Activated CD4-positive, alpha-beta memory T cell treated with anti-CD3 and anti-CD28 coated beads for 36 hours (primary cell): ENCODE results near the gene DHRS9. TPM values are rescaled to one million over a fixed set of nuclear protein-coding genes. Genes with fewer than 3 reads are reported as not detected.
A peak's percentile ranks its signal among the peaks of the same experiment; 100 is the strongest.

Source experiments
- CTCF ChIA-PET: fragments of 350-600 bp; sonication (Branson Sonifier 250); formaldehyde crosslinking; loops from one replicate; lab custom pipeline; 2021; ENCODE audit warnings: antibody characterized with exemption, inconsistent platforms; lab: Charles Lee
- POLR2A ChIA-PET: fragments of 350-600 bp; sonication (Branson Sonifier 250); formaldehyde crosslinking; loops from one replicate; lab custom pipeline; 2021; ENCODE audit warnings: antibody characterized with exemption; lab: Charles Lee
- DNase-seq: peaks from one replicate; pipeline ENCODE4 v3.0.0-alpha.2; 2020
- H3K27ac Mint-ChIP-seq: one replicate; pipeline ENCODE4 v1.8.0; 2021; ENCODE audit warnings: mixed read lengths
- H3K27me3 Mint-ChIP-seq: one replicate; pipeline ENCODE4 v1.8.0; 2021; ENCODE audit warnings: mixed read lengths
- H3K36me3 Mint-ChIP-seq: one replicate; pipeline ENCODE4 v1.8.0; 2021; ENCODE audit warnings: mixed read lengths
- H3K4me1 Mint-ChIP-seq: one replicate; pipeline ENCODE4 v1.8.0; 2021; ENCODE audit warnings: low read depth, mixed read lengths
- H3K4me3 Mint-ChIP-seq: one replicate; pipeline ENCODE4 v1.8.0; 2021; ENCODE audit warnings: mild to moderate bottlenecking, mixed read lengths
- H3K9me3 Mint-ChIP-seq: one replicate; pipeline ENCODE4 v1.8.0; 2021; ENCODE audit warnings: mixed read lengths
- intact Hi-C: fragments of 100-400 bp; cut with micrococcal nuclease; formaldehyde crosslinking; loops from one replicate; pipeline ENCODE4 v1.15.1; 2023
- total RNA-seq, 2 experiments: library from RNA; stranded (reverse); gene quantifications; one replicate each; pipeline ENCODE4 v1.2.3, GENCODE V29; 2021

DHRS9 gene
- total RNA-seq, 2 experiments from 2014 or later: 4.9 to 5.4 TPM

DNA sequence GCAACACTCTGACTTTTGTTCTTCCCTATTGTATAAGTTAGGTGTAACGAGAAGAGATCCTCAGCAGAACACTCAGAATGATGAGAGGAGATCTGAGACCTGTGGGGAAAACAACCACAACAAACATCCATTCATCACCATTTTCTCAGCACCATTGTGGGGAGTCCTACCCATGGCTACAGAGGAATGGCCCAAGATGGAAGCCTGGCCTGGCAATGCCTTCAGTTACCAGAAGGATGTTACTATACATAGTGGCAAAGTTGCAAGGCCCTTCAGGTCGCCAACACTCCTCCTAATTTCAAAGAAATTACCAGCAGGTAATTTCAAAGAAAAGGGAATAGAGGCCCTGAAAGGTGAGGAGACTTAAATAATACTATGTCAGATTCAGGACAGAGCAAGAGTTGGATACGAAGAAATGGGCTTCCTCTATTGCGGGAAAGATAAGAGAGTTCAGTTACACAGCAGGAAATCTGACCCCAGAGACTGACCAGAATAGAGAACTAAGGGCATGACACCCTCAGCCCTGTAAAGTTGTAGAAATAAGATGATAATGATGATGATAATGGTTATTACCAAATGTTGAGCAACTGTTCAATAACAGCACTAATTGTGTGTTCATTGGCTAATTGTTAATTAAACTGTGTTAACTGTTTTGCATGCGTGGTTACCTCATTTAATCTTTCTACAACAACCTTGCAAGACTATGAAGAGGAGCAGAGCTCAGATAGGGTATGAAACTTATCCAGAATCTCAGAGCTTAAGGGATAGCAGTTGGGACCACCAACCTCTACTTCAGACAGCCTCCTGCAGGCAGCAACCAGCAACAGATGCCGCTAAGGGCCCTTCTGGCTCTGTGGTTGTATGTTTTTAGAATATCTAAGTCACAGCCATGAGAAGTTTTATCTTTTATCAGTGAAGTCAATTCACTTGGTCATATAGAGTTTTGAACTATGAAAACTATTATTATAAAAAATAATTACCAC, 37.5 kb downstream of the DHRS9 start:
- no peaks in the 10 kb centered on the region for H3K9me3 Mint-ChIP-seq
- no peaks in the 10 kb centered on the region for H3K36me3 Mint-ChIP-seq
- H3K27me3 Mint-ChIP-seq: no peaks in the 10 kb centered on the region
- intact Hi-C loops: loop anchor here (1.0 to 10.0 kb wide), 3 partner anchors 33 to 612 kb away; partner anchors contain the start of gene BBS5
- no peak overlapping the region for H3K27ac Mint-ChIP-seq
- POLR2A ChIA-PET: no interaction called here
- no peak overlapping the region for H3K4me3 Mint-ChIP-seq
- H3K4me1 Mint-ChIP-seq: peaks cover 51% of the 10 kb centered on the region
- DNase-seq: no peak
- CTCF ChIA-PET: interaction anchor here (0.6 to 6.7 kb wide), 6 partner anchors 24 to 925 kb away, joined by 3 to 161 read pairs (median 6); no protein-coding TSS in a partner anchor

DNA sequence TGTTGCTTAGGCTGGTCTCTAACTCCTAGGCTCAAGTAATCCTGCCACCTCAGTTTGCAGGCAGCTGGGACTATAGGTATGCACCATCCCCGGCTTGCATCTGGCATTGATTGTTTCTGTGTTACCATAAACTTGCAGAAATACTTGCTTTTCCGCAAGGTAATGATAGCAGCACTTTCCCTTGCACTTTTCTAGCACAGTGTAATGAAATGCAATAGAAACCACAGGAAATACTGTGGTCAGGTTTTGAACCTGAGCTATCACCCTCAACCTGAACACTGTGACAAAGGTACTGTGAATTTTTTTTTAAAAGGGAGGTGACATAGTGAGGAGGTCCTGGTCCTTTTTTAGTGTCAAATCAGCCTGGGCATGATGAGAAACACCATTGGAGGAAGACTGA, 38.3 kb downstream of the DHRS9 start:
- Mint-ChIP-seq H3K4me3 (no peak overlapping the region), H3K36me3 (no peaks in the 10 kb centered on the region), H3K4me1 (peaks cover 51% of the 10 kb centered on the region), H3K9me3 (no peaks in the 10 kb centered on the region), H3K27me3 (no peaks in the 10 kb centered on the region), H3K27ac (peak overlapping the region; percentile 44)
- DNase-seq: peak; percentile 32
- ChIA-PET POLR2A (no interaction called here), CTCF (interaction anchor here (1.3 to 6.7 kb wide), 4 partner anchors 24 to 146 kb away, joined by 5 to 161 read pairs (median 82); no protein-coding TSS in a partner anchor)
- intact Hi-C loops: loop anchor here (1.0 to 10.0 kb wide), 3 partner anchors 33 to 613 kb away; partner anchors contain the start of gene BBS5

DNA sequence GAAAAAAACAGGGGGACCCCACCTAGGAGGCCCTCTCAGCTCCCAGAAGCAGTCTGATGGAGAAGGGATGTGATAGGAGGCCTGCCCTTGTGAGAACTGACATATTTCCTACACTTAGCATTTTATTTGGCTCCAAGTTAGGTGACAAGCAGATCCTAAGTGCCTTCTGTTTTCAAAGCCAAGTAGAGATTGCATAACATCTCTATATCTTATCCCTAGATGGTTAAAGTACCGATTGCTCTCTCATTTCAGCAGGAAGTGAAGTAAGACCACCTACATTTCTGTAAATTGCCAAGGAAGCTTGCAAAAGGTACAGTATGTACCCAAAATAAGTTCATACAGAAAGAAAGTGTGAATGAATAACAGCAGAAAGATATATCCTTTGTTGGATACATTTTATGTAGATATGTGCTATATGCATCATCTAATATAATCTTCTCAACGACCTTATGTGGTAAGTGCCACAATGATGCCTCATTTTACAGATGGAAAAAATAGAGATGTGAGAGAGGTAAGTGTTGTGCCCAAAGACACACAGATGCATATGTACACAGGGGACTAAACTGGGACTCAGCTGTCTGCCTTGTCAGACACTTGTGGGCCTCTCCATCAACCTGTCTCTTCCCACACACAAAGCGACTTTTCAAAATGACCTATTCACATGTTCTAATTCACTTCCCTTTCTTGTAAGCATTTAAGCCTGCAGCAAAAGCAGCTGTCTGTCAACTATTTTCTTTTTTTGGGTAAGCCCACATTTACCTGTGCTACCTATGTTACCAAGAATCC, 38.9 kb downstream of the DHRS9 start:
- H3K4me3 Mint-ChIP-seq: no peak overlapping the region
- intact Hi-C loops: loop anchor here (10.0 kb wide), 2 partner anchors 367 to 613 kb away; partner anchors contain the start of gene BBS5
- peak overlapping the region; percentile 44 for H3K27ac Mint-ChIP-seq
- POLR2A ChIA-PET: no interaction called here
- no peaks in the 10 kb centered on the region for H3K9me3 Mint-ChIP-seq
- no peaks in the 10 kb centered on the region for H3K27me3 Mint-ChIP-seq
- H3K4me1 Mint-ChIP-seq: peaks cover 51% of the 10 kb centered on the region
- H3K36me3 Mint-ChIP-seq: no peaks in the 10 kb centered on the region
- CTCF ChIA-PET: interaction anchor here (1.0 to 6.7 kb wide), 16 partner anchors 9 to 149 kb away, joined by 3 to 161 read pairs (median 8); no protein-coding TSS in a partner anchor
- DNase-seq: no peak

DNA sequence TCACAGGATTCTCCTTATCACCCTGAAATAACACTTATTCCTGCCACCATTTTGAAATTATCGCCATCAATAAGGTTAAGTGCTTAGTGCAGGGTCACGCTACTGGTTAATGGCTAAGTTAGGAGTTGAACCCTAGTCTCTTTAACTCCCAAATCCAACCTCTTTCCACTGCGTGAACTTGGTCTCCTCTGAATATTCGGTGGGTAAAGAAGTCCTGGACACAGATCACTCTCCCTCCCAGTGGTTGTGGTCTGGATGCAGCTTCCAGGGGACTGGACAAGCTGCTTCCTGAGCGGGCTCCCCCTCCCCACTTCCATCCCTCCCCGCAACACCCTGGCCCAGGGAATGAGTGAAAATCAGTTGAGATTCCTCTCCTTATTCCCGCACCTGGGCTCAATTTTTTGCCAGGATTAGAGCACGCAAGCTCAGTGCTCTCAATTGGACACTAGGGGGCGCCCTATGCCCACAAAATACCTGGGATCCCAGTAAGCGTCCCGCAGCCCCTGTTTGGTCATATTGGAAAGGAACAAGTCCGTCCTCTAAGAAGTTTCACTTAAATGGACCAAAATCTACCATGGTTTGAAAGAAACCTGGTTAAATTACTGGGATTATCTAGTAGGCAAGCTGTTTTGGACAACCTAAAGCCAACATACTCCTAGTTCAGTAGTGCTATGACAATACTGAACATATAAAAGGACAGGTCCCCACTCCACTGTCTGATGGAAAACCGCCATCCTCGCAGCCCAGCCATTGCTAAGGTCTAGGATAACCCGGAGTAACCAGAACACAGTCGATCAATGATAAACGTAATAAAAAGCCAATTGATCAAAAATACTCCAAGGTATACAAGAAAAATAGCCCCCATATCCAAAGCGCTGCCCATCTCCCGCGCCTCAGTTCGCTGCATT, 40.4 kb downstream of the DHRS9 start:
- Mint-ChIP-seq H3K4me1 (peaks cover 44% of the 10 kb centered on the region), H3K9me3 (no peaks in the 10 kb centered on the region), H3K36me3 (no peaks in the 10 kb centered on the region), H3K27ac (no peak overlapping the region), H3K4me3 (no peak overlapping the region), H3K27me3 (no peaks in the 10 kb centered on the region)
- intact Hi-C loops: loop anchor here (1.0 to 10.0 kb wide), 6 partner anchors 23 to 615 kb away; partner anchors contain the start of genes BBS5 and DHRS9
- ChIA-PET POLR2A (interaction anchor here (1.0 kb wide), 1 partner anchor 22 kb away, joined by 4 read pairs; no protein-coding TSS in a partner anchor), CTCF (interaction anchor here (0.7 to 6.7 kb wide), 33 partner anchors 9 to 288 kb away, joined by 3 to 161 read pairs (median 4); no protein-coding TSS in a partner anchor)
- DNase-seq: peak; percentile 82

DNA sequence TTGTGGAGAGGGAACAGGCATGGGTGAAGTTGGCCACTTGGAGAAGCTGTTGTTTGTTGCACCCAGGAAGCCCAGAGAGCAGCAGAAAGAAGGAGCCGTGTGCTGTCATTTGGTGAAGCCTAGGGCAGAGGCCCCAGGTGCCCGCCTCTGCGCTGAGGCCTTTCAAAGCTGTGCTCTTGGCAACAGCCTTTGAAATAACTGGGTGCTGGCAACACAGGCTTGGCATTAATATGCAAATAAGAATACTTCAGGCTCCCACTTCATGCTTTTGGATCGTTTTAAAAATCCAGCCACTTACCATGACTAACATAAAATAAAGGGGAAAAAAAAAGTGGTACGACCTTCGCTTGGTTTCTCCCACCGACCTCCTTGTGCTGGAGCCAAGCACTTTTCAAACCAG, 41.1 kb downstream of the DHRS9 start:
- ChIA-PET CTCF (interaction anchor here (0.7 to 6.7 kb wide), 28 partner anchors 8 to 287 kb away, joined by 3 to 161 read pairs (median 6); no protein-coding TSS in a partner anchor), POLR2A (interaction anchor here (1.0 kb wide), 1 partner anchor 22 kb away, joined by 4 read pairs; no protein-coding TSS in a partner anchor)
- Mint-ChIP-seq H3K36me3 (no peaks in the 10 kb centered on the region), H3K4me1 (peaks cover 39% of the 10 kb centered on the region), H3K27me3 (no peaks in the 10 kb centered on the region), H3K4me3 (no peak overlapping the region), H3K9me3 (no peaks in the 10 kb centered on the region), H3K27ac (no peak overlapping the region)
- intact Hi-C loops: loop anchor here (1.0 kb wide), 1 partner anchor 31 kb away; no protein-coding TSS in a partner anchor
- DNase-seq: no peak

DNA sequence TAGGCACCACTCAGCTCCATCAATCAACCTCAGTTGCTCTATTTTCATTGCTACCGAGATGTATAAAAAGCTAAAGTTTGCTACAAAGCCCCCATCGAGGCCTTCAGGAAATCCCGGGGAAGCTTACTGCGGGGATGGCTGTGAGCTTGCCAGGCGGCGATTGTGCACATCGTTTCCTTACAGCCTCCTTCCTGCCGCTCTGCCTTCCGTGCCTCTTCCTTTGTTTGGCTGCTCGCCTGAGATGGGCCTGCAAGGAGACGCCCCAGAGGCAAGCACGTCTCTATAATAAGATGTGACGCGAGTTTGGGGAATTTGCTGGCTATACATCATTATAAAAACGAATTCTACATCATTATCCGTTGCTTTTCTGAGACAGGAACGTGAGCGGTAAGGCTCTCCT, 41.6 kb downstream of the DHRS9 start:
- H3K36me3 Mint-ChIP-seq: no peaks in the 10 kb centered on the region
- ChIA-PET CTCF (interaction anchor here (0.7 to 6.7 kb wide), 16 partner anchors 8 to 287 kb away, joined by 3 to 161 read pairs (median 8); no protein-coding TSS in a partner anchor), POLR2A (interaction anchor here (0.5 kb wide), 1 partner anchor 468 kb away, joined by 3 read pairs; no protein-coding TSS in a partner anchor)
- H3K4me3 Mint-ChIP-seq: no peak overlapping the region
- H3K9me3 Mint-ChIP-seq: no peaks in the 10 kb centered on the region
- H3K27me3 Mint-ChIP-seq: no peaks in the 10 kb centered on the region
- no peak for DNase-seq
- H3K4me1 Mint-ChIP-seq: peaks cover 34% of the 10 kb centered on the region
- intact Hi-C loops: loop anchor here (1.0 kb wide), 1 partner anchor 30 kb away; no protein-coding TSS in a partner anchor
- no peak overlapping the region for H3K27ac Mint-ChIP-seq

DNA sequence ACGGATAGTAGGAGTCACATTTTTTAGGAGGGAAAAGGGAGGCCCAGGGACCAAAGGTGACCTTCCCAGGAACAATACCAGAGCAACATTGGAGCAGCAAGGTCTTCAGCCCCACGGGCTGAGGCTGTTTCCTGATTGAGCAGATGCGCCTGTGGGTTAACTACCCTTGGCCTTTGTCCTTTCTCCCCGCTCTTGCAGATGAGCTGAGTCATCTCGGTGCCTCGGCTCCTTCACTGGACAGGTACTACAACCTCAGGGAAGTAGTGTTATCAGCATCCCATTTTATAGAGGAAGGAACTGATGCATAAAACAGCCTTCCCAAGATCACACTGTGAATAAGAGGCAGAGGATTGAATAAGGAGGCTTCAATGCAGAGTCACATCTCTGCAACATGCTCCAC, 43.5 kb downstream of the DHRS9 start:
- Mint-ChIP-seq H3K9me3 (no peaks in the 10 kb centered on the region), H3K27me3 (no peaks in the 10 kb centered on the region), H3K36me3 (no peaks in the 10 kb centered on the region), H3K4me1 (peaks cover 16% of the 10 kb centered on the region), H3K4me3 (no peak overlapping the region), H3K27ac (no peak overlapping the region)
- ChIA-PET CTCF (interaction anchor here (1.0 to 6.3 kb wide), 4 partner anchors 17 to 285 kb away, joined by 3 to 161 read pairs (median 13); no protein-coding TSS in a partner anchor), POLR2A (no interaction called here)
- intact Hi-C loops: no loop called here
- no peak for DNase-seq

DNA sequence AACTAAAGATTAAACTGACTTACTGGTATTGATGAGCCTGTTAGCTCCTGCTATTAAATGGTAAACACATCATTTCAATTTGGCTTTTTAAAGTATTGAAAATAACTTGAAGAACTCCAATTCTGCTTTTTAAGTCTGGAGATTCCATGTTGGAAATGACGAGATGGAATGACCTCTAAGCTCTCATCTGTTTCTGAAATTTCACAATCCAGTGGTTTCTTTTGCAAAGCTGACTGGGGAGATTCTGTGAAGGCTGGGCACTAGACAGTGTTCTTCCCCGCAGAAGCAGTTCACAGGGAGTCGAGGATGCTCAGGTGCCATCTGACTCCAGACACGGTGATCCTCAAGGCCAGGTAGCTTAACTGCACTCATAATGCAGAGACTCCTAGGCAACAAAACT, 44.7 kb downstream of the DHRS9 start:
- CTCF ChIA-PET: interaction anchor here (0.8 to 4.3 kb wide), 4 partner anchors 17 to 28 kb away, joined by 3 to 21 read pairs (median 4); no protein-coding TSS in a partner anchor
- H3K27me3 Mint-ChIP-seq: no peaks in the 10 kb centered on the region
- H3K9me3 Mint-ChIP-seq: no peaks in the 10 kb centered on the region
- H3K4me3 Mint-ChIP-seq: no peak overlapping the region
- H3K36me3 Mint-ChIP-seq: no peaks in the 10 kb centered on the region
- POLR2A ChIA-PET: no interaction called here
- intact Hi-C loops: no loop called here
- no peak overlapping the region for H3K27ac Mint-ChIP-seq
- H3K4me1 Mint-ChIP-seq: peaks cover 5% of the 10 kb centered on the region
- no peak for DNase-seq

DNA sequence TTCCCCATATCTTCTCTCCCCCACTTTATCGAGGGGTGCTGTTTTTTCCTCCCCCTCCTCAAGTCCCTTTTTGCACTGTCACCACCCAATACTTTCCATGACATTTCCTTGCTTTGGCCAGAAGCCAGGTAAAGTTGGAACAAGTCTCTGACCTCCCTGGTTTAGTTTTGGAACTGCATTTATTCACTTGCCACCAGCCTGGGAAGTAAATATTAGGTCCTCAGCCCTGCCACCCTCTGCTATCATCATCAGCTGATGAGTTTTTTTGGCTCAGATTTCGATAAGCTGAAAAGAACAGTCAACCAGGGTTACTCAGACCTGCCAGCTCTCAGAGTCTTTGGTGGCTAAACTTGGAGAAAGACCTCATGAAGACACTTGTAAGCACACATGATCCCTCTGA, 47.0 kb downstream of the DHRS9 start:
- DNase-seq: no peak
- intact Hi-C loops: no loop called here
- peaks cover 3% of the 10 kb centered on the region for H3K27me3 Mint-ChIP-seq
- no peaks in the 10 kb centered on the region for H3K36me3 Mint-ChIP-seq
- no peak overlapping the region for H3K4me3 Mint-ChIP-seq
- no peak overlapping the region for H3K27ac Mint-ChIP-seq
- CTCF ChIA-PET: interaction anchor here (0.9 to 4.3 kb wide), 5 partner anchors 14 to 153 kb away, joined by 3 to 21 read pairs (median 3); no protein-coding TSS in a partner anchor
- no peaks in the 10 kb centered on the region for H3K9me3 Mint-ChIP-seq
- POLR2A ChIA-PET: no interaction called here
- H3K4me1 Mint-ChIP-seq: no peaks in the 10 kb centered on the region

DNA sequence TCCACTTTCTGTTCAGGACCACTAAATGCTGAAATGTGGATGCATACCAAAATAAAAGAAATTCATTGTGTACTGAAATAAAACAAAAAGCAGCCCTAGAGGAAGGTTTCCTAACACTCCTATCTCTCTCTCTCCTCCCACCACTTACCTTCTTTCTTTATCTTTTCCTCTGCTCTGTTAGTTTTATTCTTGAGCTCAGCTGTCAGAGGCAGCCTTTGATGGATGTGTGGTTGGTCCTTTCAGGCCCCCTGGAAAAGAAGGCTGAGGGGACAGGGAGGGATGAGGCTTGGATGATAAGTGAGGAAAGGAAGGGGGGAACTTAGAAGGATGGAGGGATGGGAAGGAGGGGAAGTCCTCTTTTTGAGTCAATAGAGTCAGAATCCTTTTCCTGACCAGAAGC, 47.6 kb downstream of the DHRS9 start:
- H3K9me3 Mint-ChIP-seq: no peaks in the 10 kb centered on the region
- H3K4me1 Mint-ChIP-seq: no peaks in the 10 kb centered on the region
- intact Hi-C loops: no loop called here
- ChIA-PET POLR2A (no interaction called here), CTCF (interaction anchor here (0.9 to 1.4 kb wide), 4 partner anchors 15 to 153 kb away, joined by 3 to 6 read pairs (median 4); no protein-coding TSS in a partner anchor)
- DNase-seq: no peak
- peaks cover 1% of the 10 kb centered on the region for H3K36me3 Mint-ChIP-seq
- H3K27ac Mint-ChIP-seq: no peak overlapping the region
- H3K27me3 Mint-ChIP-seq: peaks cover 3% of the 10 kb centered on the region
- H3K4me3 Mint-ChIP-seq: no peak overlapping the region
